ENCODE results near the gene PTBP2. TPM values are rescaled to one million over a fixed set of nuclear protein-coding genes. Genes with fewer than 3 reads are reported as not detected.

The PTBP2 gene
- total RNA-seq, 1 donor from 2014 or later = 56.7 TPM

DNA sequence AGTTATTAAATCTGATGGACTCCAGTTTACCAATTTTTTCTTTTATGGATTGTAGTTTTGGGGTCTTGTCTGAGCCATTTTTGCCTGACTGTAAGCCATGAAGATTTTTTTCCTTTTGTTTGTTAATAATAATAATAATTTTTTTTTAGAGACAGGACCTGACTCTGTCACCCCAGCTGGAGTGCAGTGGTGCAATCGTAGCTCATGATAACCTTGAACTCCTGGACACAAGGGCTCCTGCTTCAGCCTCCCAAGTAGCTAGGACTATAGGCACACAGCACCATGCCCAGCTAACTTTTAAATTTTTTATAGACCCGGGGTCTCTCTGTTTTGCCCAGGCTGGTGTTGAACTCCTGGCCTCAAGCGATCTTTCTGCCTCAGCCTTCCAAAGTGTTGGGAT lies 6.3 kb downstream of the PTBP2 start:
- Histone ChIP-seq H3K27me3 (no peaks in the 10 kb centered on the region), H3K36me3 (no peaks in the 10 kb centered on the region), H3K9me3 (no peaks in the 10 kb centered on the region), H3K4me3 (no peak overlapping the region), H3K4me1 (peaks cover 50% of the 10 kb centered on the region), H3K27ac (no peak overlapping the region)
- TF ChIP-seq, protein P1, sequence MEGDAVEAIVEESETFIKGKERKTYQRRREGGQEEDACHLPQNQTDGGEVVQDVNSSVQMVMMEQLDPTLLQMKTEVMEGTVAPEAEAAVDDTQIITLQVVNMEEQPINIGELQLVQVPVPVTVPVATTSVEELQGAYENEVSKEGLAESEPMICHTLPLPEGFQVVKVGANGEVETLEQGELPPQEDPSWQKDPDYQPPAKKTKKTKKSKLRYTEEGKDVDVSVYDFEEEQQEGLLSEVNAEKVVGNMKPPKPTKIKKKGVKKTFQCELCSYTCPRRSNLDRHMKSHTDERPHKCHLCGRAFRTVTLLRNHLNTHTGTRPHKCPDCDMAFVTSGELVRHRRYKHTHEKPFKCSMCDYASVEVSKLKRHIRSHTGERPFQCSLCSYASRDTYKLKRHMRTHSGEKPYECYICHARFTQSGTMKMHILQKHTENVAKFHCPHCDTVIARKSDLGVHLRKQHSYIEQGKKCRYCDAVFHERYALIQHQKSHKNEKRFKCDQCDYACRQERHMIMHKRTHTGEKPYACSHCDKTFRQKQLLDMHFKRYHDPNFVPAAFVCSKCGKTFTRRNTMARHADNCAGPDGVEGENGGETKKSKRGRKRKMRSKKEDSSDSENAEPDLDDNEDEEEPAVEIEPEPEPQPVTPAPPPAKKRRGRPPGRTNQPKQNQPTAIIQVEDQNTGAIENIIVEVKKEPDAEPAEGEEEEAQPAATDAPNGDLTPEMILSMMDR (IDR thresholded peaks at IDR 0.05) = no peak
- intact Hi-C loops (cut with DNase I) = no loop called here
- no peak for DNase-seq (ENCODE audit: extremely low spot score in 2 of 2)

DNA sequence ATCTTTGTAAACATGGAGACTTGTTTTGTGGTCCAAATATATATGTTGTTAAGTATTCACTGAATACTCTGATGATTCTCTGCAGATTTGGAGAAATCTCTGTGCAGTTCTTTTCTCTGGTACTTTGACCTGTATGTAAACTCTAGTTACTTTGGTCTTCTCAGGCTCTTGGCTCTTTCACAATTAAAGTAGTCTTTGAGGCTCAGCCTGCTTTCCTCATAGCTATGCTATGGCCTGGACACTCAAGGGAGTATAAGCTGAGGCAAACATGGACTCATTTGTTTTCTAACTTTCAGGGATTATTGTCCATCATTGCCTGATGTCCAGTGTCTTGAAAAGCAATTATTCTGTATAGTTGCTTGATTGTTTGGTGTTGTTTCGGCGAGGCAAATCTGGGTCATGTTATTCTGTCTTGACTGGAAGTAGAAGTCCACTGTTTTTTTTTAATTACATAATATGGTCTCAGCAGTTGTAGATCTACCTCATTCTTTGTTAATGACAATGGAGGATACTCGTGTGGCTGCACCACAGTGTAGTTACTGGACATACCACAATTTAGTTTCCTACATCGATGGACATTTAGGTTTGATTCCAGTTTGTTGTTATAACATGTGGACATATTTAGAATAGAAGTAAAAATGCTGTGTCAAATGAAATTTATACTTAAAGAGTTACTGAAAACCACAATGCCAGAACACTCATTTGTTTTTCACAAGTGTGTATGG lies 9.2 kb downstream of the PTBP2 start:
- TF ChIP-seq POLR2AphosphoS5 (IDR thresholded peaks at IDR 0.05; ENCODE audit: insufficient read depth in 1 of 2, low read depth in 1 of 2) (no peak), POLR2A (IDR thresholded peaks at IDR 0.05) (no peak)
- TF ChIP-seq, protein P1 (IDR thresholded peaks at IDR 0.05) = no peak
- intact Hi-C loops (cut with DNase I) = no loop called here
- Histone ChIP-seq H3K4me1 (peaks cover 50% of the 10 kb centered on the region), H3K4me3 (no peak overlapping the region), H3K27me3 (no peaks in the 10 kb centered on the region), H3K27ac (no peak overlapping the region), H3K9me3 (no peaks in the 10 kb centered on the region), H3K36me3 (peaks cover 0 to 3% of the 10 kb centered on the region in 2 donors)
- no peak for DNase-seq (ENCODE audit: extremely low spot score in 2 of 2)

DNA sequence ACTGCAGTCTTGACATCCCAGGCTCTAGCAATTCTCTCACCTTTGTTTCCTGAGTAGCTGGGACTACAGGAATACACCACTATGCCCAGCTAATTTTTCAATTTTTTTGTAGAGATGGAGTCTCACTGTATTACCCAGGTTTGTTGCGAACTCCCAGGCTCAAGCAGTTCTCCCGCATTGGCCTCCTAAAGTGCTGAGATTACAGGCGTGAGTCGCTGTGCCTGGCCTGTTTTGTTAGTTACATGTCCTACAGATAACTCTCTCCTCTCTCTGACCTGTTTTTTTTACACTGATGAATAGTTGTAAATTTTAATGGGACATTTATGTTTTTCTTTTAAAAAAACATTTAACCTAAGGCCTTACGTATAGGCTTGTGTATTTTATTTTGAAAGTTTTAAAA lies 19.8 kb downstream of the PTBP2 start:
- DNase-seq (ENCODE audit: extremely low spot score in 2 of 2) = no peak
- Histone ChIP-seq H3K27ac (no peak overlapping the region), H3K4me1 (peaks cover 41% of the 10 kb centered on the region), H3K27me3 (no peaks in the 10 kb centered on the region), H3K36me3 (no peaks in the 10 kb centered on the region), H3K4me3 (no peak overlapping the region), H3K9me3 (no peaks in the 10 kb centered on the region)
- TF ChIP-seq, protein P1 (IDR thresholded peaks at IDR 0.05) = no peak
- no peak for TF ChIP-seq POLR2A (IDR thresholded peaks at IDR 0.05)
- no peak for TF ChIP-seq POLR2AphosphoS5 (IDR thresholded peaks at IDR 0.05; ENCODE audit: insufficient read depth in 1 of 2, low read depth in 1 of 2)
- intact Hi-C loops (cut with DNase I) = no loop called here

DNA sequence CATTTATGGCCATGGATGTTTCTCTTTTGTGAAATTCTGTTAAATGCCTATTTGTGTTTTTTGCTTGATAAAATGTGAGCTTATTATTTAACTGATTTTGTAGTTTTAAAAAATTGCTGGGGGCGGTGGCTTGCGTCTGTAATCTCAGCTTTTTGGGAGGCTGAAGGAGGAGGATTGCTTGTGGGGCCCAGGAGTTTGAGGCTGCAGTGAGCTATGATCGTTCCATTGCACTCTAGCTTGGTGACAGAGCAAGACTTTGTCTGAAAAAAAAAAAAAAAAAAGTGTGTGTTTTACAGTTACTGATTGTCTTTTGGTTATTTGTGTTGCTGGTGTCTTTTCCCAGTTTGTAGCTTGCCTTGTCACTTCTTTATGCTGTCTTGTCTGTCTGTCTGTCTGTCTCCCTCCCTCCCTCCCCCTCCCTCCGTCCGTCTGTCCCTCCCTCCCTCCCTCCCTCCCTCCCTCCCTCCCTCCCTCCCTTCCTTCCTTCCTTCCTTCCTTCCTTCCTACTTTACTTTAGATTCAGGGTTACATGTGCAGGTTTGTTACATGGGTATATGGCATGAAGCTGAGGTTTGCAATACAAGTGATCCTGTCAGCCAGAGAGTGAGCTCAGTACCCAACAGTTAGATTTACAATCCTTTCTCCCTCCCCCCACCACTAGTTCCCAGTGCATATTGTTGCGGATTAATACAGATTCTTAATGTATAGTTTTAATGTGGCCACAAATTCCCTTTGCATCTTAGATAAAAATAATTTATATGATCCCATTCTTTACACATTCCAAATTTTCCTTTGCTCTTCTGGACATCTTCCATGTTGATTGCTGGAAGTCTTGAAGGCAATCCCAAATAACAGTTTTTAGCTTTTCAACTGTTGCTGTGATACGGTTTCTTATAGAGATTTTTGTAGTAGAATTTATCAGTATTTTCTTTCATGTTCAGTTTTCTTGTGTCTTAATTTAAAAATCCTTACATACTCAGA lies 25.1 kb downstream of the PTBP2 start:
- no peaks in the 10 kb centered on the region for H3K9me3 ChIP-seq
- intact Hi-C loops (cut with DNase I) = no loop called here
- no peaks in the 10 kb centered on the region for H3K27me3 ChIP-seq
- H3K27ac ChIP-seq = no peak overlapping the region
- no peak for TF ChIP-seq POLR2A (IDR thresholded peaks at IDR 0.05)
- TF ChIP-seq, protein P1 (IDR thresholded peaks at IDR 0.05) = no peak
- no peak for TF ChIP-seq POLR2AphosphoS5 (IDR thresholded peaks at IDR 0.05; ENCODE audit: insufficient read depth in 1 of 2, low read depth in 1 of 2)
- H3K36me3 ChIP-seq = peaks cover 0 to 2% of the 10 kb centered on the region in 2 donors
- DNase-seq (ENCODE audit: extremely low spot score in 2 of 2) = no peak
- H3K4me3 ChIP-seq = no peak overlapping the region
- peaks cover 29% of the 10 kb centered on the region for H3K4me1 ChIP-seq
